Measurements from ENCODE around the gene CCDC152. TPM values are rescaled to one million over a fixed set of nuclear protein-coding genes. Genes with fewer than 3 reads are reported as not detected.

The CCDC152 gene
- total RNA-seq, 4 donors from 2014 or later: 0.40 to 0.66 (median 0.47) TPM

GRCh38 chr5:42837601-42838000, 81.0 kb downstream of the CCDC152 start:
- TF ChIP-seq EP300 (IDR thresholded peaks at IDR 0.05) (no peak), CTCF (IDR thresholded peaks at IDR 0.05) (no peak), POLR2A (IDR thresholded peaks at IDR 0.05; ENCODE audit: low read depth) (no peak), POLR2AphosphoS5 (IDR thresholded peaks at IDR 0.05) (no peak)
- WGBS: 68% methylated on average over 3 of the region's 3 CpGs
- H3K27me3 ChIP-seq: no peaks in the 10 kb centered on the region
- H3K4me1 ChIP-seq: peaks cover 0 to 15% (median 5%) of the 10 kb centered on the region in 4 donors
- DNase-seq (ENCODE audit: extremely low spot score): no peak
- H3K9me3 ChIP-seq: no peaks in the 10 kb centered on the region
- no peak overlapping the region for H3K4me3 ChIP-seq
- intact Hi-C loops (cut with DNase I): no loop called here
- H3K27ac ChIP-seq (replicated peaks in 1 of 4): no peak overlapping the region
- no peaks in the 10 kb centered on the region for H3K36me3 ChIP-seq

GRCh38 chr5:42839196-42839595, 82.6 kb downstream of the CCDC152 start:
- DNase-seq (ENCODE audit: extremely low spot score): no peak
- no peaks in the 10 kb centered on the region for H3K27me3 ChIP-seq
- TF ChIP-seq POLR2AphosphoS5 (IDR thresholded peaks at IDR 0.05) (no peak), EP300 (IDR thresholded peaks at IDR 0.05) (no peak), CTCF (IDR thresholded peaks at IDR 0.05) (no peak), POLR2A (IDR thresholded peaks at IDR 0.05; ENCODE audit: low read depth) (no peak)
- no peak overlapping the region for H3K4me3 ChIP-seq
- no peak overlapping the region for H3K27ac ChIP-seq (replicated peaks in 1 of 4)
- no peaks in the 10 kb centered on the region for H3K9me3 ChIP-seq
- no peaks in the 10 kb centered on the region for H3K36me3 ChIP-seq
- 75% methylated on average over 3 of the region's 3 CpGs for WGBS
- intact Hi-C loops (cut with DNase I): no loop called here
- peaks cover 0 to 22% (median 5%) of the 10 kb centered on the region in 4 donors for H3K4me1 ChIP-seq

GRCh38 chr5:42840269-42840668, 83.7 kb downstream of the CCDC152 start:
- Histone ChIP-seq H3K27me3 (no peaks in the 10 kb centered on the region), H3K4me1 (peaks cover 0 to 22% (median 5%) of the 10 kb centered on the region in 4 donors), H3K4me3 (no peak overlapping the region), H3K9me3 (no peaks in the 10 kb centered on the region), H3K36me3 (no peaks in the 10 kb centered on the region), H3K27ac (replicated peaks in 1 of 4) (peak overlapping the region; percentile 20 to 30 (median 28))
- intact Hi-C loops (cut with DNase I): no loop called here
- TF ChIP-seq POLR2AphosphoS5 (IDR thresholded peaks at IDR 0.05) (peak in 1 of 2 donors; percentile 14), POLR2A (IDR thresholded peaks at IDR 0.05; ENCODE audit: low read depth) (no peak)
- 44% methylated on average over 6 of the region's 6 CpGs for WGBS
- no peak for DNase-seq (ENCODE audit: extremely low spot score)

- Histone ChIP-seq H3K4me3 (no peak overlapping the region), H3K9me3 (no peaks in the 10 kb centered on the region), H3K36me3 (no peaks in the 10 kb centered on the region), H3K4me1 (peaks cover 0 to 22% (median 5%) of the 10 kb centered on the region in 4 donors), H3K27me3 (no peaks in the 10 kb centered on the region), H3K27ac (replicated peaks in 1 of 4) (peak overlapping the region in 2 of 4 donors; percentile 20 to 28)
- 78% methylated on average over 5 of the region's 5 CpGs for WGBS
- TF ChIP-seq POLR2AphosphoS5 (IDR thresholded peaks at IDR 0.05): no peak
- TF ChIP-seq CTCF (IDR thresholded peaks at IDR 0.05): no peak
- TF ChIP-seq EP300 (IDR thresholded peaks at IDR 0.05): no peak
- TF ChIP-seq POLR2A (IDR thresholded peaks at IDR 0.05; ENCODE audit: low read depth): no peak
- intact Hi-C loops (cut with DNase I): no loop called here
- no peak for DNase-seq (ENCODE audit: extremely low spot score)
Measured at GRCh38 chr5:42840842-42841567, 84.4 kb downstream of the CCDC152 start.

- intact Hi-C loops (cut with DNase I): no loop called here
- TF ChIP-seq POLR2AphosphoS5 (IDR thresholded peaks at IDR 0.05) (no peak), POLR2A (IDR thresholded peaks at IDR 0.05; ENCODE audit: low read depth) (no peak), EP300 (IDR thresholded peaks at IDR 0.05) (no peak), CTCF (IDR thresholded peaks at IDR 0.05) (no peak)
- no peak overlapping the region for H3K27ac ChIP-seq (replicated peaks in 1 of 4)
- no peaks in the 10 kb centered on the region for H3K36me3 ChIP-seq
- H3K4me3 ChIP-seq: no peak overlapping the region
- DNase-seq (ENCODE audit: extremely low spot score): no peak
- 49% methylated on average over 4 of the region's 4 CpGs for WGBS
- no peaks in the 10 kb centered on the region for H3K9me3 ChIP-seq
- no peaks in the 10 kb centered on the region for H3K27me3 ChIP-seq
- peaks cover 0 to 22% (median 5%) of the 10 kb centered on the region in 4 donors for H3K4me1 ChIP-seq
Measured at GRCh38 chr5:42842921-42843641, 86.5 kb downstream of the CCDC152 start.

All from esophagus muscularis mucosa (tissue), 4 donors.